Skeletal muscle satellite cell (primary cell): ENCODE data around the gene TTLL3.
"Not testable (repeated sequence)": the region's sequence is repeated elsewhere in the genome, so short reads cannot be mapped to it uniquely, and the experiment has no call there.

Source experiments
- H3K27me3 ChIP-seq: 2 replicates; pipeline ENCODE4 v1.7.0; 2013; ENCODE audit warnings: low read length; ENCODE audit not compliant: control insufficient read depth, insufficient read depth
- H3K36me3 ChIP-seq: 2 replicates; pipeline ENCODE4 v1.7.0; 2013; ENCODE audit warnings: mild to moderate bottlenecking, control low read depth, low read length; ENCODE audit not compliant: insufficient read depth
- H3K4me1 ChIP-seq: 2 replicates; pipeline ENCODE4 v1.7.0; 2013; ENCODE audit warnings: low read length; ENCODE audit not compliant: control insufficient read depth, insufficient read depth
- H3K4me2 ChIP-seq: 2 replicates; pipeline ENCODE4 v1.7.0; 2013; ENCODE audit warnings: mild to moderate bottlenecking, low read length
- H3K4me3 ChIP-seq: 2 replicates; pipeline ENCODE4 v1.7.0; 2013; ENCODE audit warnings: low read length
- H3K9ac ChIP-seq: 2 replicates; pipeline ENCODE4 v1.7.0; 2013; ENCODE audit warnings: mild to moderate bottlenecking, low read depth, low read length, moderate library complexity
- H3K9me3 ChIP-seq: replicated peaks from 2 replicates; pipeline ENCODE4 v1.7.0; 2013; ENCODE audit warnings: mild to moderate bottlenecking, control low read depth, low read length

Gene TTLL3

DNA sequence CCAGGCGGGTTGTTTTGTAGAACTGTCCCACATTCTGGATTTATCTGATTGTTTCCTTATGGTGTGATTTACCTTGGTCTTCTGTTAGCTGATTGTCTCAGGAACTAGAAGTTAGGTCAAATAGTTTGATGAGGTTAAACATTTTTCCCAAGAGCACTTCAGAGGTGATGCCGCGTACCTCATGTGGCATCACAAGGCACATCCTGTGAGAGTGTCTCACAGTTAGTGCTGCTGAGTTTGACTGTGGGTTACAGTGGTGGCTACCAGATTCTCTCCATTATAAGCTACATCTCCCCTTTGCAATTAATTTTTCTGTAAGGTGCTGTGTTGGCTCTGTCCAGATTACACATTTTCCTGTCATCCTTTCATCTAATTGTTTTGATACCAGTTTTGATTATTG lies 21.2 kb downstream of the TTLL3 start:
- Histone ChIP-seq H3K4me1 (no peaks in the 10 kb centered on the region), H3K27me3 (no peaks in the 10 kb centered on the region), H3K36me3 (peaks cover 39% of the 10 kb centered on the region), H3K9me3 (no peaks in the 10 kb centered on the region), H3K4me2 (no peak overlapping the region), H3K9ac (no peak overlapping the region), H3K4me3 (no peak overlapping the region)

- H3K4me3 ChIP-seq = no peak overlapping the region
Measured at GRCh38 chr3:9833078-9833477, 23.0 kb downstream of the TTLL3 start.

DNA sequence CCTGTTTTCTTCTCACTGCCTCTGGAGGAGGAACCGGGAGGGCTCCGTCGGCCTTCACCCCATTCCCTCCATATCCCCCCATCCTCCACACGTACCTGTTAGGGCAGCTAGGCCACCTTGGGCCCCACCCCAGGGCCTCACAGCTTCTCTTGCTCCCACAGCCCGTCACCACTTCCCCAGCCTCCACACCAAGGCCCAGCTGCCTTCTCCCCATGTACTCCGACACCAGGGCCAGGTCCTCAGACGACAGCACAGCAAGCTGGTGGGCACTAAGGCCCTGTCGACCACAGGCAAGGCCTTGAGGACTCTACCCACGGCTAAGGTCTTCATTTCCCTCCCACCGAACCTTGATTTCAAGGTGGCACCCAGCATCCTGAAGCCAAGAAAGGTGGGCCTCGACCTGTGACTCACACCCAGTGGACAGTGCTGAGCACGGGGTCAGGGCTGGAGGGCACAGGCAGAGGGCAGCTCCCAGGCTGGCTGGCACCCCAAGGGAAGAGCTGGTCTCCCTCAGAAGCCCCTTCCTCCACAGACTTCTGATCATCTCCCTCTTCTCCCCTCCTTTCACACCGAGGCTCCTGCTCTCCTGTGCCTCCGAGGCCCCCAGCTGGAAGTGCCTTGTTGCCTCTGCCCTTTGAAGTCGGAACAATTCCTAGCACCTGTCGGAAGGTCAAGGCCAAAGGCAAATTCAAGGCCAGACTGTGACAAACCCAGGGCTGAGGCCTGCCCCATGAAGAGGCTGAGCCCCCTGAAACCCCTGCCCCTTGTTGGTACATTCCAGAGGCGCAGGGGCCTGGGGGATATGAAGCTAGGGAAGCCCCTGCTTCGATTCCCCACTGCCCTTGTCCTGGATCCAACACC lies 24.7 kb downstream of the TTLL3 start:
- H3K9me3 ChIP-seq = no peaks in the 10 kb centered on the region
- no peaks in the 10 kb centered on the region for H3K4me1 ChIP-seq
- H3K4me3 ChIP-seq = no peak overlapping the region
- H3K9ac ChIP-seq = no peak overlapping the region
- H3K36me3 ChIP-seq = peaks cover 42% of the 10 kb centered on the region
- H3K4me2 ChIP-seq = no peak overlapping the region
- H3K27me3 ChIP-seq = no peaks in the 10 kb centered on the region

More at GRCh38 chr3:9833078-9833477, 23.0 kb downstream of the TTLL3 start:
- no peak overlapping the region for H3K9ac ChIP-seq
- H3K9me3 ChIP-seq = no peaks in the 10 kb centered on the region
- no peak overlapping the region for H3K4me2 ChIP-seq
- no peaks in the 10 kb centered on the region for H3K27me3 ChIP-seq
- H3K36me3 ChIP-seq = peaks cover 34% of the 10 kb centered on the region
- H3K4me1 ChIP-seq = no peaks in the 10 kb centered on the region

DNA sequence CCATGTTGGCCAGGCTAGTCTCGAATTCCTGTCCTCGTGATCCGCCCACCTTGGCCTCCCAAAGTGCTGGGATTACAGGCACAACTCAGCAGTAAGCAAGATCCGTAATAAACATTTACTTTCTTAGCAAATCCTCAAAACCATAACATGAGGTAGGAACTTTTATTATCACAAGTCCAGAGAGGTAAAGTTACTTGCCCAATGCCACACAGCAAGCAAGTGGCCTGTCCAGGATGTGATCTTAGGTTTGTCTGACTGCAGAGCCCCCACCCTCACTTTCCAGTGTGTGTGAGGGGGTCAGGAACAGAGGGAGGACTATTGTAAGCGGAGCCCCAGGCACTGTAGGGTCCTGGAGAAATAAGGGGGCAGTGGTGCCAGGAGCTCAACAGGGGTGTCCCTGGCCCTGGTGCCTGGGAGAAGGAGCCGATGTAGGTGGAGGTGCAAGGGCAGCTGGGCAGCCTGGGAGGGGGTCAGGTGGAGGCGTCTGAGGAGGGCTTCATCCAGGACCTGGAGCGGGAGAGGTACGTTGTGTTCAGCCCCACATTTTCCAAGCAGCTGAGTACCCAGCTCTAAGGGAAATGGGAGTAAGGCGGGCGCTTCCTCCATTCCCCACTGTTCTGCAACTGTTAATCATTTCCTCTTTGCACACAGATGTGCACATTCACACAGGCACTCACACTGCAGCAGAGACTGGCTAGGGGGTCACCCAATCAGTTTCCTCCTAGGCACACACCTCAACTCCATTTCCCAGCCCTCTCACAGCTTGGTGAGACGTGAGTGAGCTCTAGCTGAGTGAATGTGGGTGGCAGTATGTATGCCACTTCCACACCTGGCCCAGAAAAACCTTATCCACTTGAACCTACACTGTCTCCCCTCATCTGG lies 27.9 kb downstream of the TTLL3 start:
- H3K9ac ChIP-seq = no peak overlapping the region
- peaks cover 5% of the 10 kb centered on the region for H3K4me1 ChIP-seq
- no peak overlapping the region for H3K4me2 ChIP-seq
- H3K27me3 ChIP-seq = no peaks in the 10 kb centered on the region
- H3K9me3 ChIP-seq = no peaks in the 10 kb centered on the region
- H3K36me3 ChIP-seq = peaks cover 59% of the 10 kb centered on the region
- no peak overlapping the region for H3K4me3 ChIP-seq

DNA sequence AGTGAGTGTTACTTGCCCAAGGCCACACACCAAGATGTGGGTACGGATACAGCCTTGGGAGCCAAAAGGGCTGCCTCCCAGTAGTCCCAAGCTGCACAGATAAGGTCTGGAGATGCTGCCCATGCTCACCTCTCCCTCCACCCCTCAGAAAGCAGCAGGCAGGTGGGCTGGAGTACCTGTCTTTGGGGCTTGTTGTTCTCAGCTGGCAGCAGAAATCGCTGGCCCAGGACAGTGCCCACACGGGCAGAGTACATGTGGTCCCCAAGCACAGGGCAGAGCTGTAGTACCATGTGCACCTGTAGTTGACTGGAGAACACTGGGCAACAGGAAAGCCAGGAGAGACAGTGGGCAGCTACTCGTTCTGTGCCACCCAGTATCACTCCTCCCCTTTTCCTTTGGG lies 28.8 kb downstream of the TTLL3 start:
- Histone ChIP-seq H3K4me1 (peaks cover 7% of the 10 kb centered on the region), H3K9me3 (no peaks in the 10 kb centered on the region), H3K4me3 (no peak overlapping the region), H3K4me2 (no peak overlapping the region), H3K9ac (no peak overlapping the region), H3K27me3 (no peaks in the 10 kb centered on the region), H3K36me3 (peaks cover 56% of the 10 kb centered on the region)

DNA sequence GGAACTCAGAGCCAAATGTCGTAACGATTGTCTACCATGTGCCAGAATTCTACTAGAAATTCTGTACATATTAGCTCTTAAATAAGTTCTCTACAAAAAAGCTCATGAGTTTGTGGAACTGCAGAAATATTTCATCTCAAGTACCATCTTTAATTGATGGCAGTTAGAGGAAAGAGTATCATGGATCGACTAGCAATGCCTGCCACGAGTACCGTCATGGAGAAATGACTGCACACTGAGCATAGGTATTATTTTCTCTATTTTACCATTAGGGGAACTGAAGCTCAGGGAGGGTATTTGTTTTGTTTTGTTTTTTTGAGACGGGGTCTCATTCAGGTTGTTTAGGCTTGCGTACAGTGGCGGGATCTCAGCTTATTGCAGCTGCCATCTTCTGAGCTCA lies 31.0 kb downstream of the TTLL3 start:
- Histone ChIP-seq H3K36me3 (peaks cover 40% of the 10 kb centered on the region), H3K27me3 (no peaks in the 10 kb centered on the region), H3K9me3 (no peaks in the 10 kb centered on the region), H3K4me1 (peaks cover 12% of the 10 kb centered on the region), H3K4me3 (no peak overlapping the region), H3K4me2 (no peak overlapping the region), H3K9ac (no peak overlapping the region)

DNA sequence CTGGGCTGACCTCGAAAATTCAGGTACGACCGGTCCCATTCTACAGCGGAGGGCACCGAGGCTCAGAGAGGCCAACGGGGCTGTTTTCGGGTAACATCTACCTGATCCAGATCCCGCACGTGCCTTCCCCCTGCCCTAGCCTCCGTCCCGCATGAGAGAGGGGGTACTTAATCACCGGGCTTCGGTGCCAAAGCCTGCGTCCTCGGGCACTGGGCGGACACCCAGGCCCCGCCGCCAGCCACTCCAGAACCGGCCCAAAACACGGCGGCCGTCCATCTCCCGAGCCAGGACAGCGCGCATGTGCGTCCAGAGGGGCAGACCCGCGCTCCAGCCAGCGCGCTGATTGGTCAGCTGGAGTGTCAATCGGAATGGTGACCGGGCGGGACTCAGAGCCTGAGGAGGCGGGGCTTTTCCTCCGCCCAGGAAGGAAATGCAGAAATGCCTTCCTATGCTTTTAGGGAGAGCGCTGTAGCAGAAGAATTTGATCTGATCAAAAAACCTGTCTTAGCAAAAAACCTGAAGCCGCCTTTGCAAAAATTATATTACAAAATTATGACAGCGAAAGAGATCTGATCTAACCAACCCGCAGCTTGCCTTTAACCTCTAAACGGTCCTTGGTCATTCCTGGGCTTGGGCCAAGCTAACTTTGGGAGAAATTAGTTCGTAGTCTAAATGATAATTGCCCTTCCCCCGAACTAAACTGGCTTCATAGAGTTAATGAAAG lies 33.8 kb downstream of the TTLL3 start, which contains the start of gene RPUSD3:
Gene RPUSD3, minus strand, starts transcription at position 294 of the 724 bp plus-strand sequence. Its CDS starts 18 bp downstream, at position 276.
- Histone ChIP-seq H3K9ac (peak within 1 kb of the TSS; percentile 87), H3K4me2 (peak within 1 kb of the TSS; percentile 88), H3K4me1 (peaks cover 12% of the 10 kb centered on the region), H3K9me3 (no peaks in the 10 kb centered on the region), H3K27me3 (no peaks in the 10 kb centered on the region), H3K4me3 (peak within 1 kb of the TSS; percentile 92), H3K36me3 (peaks cover 31% of the 10 kb centered on the region)

GRCh38 chr3:9846231-9846630 lies 36.2 kb downstream of the TTLL3 start:
- Histone ChIP-seq H3K4me3 (no peak overlapping the region), H3K4me2 (no peak overlapping the region), H3K27me3 (no peaks in the 10 kb centered on the region), H3K9ac (no peak overlapping the region), H3K4me1 (peaks cover 12% of the 10 kb centered on the region), H3K9me3 (no peaks in the 10 kb centered on the region), H3K36me3 (peaks cover 10% of the 10 kb centered on the region)

GRCh38 chr3:9846931-9847488 lies 36.9 kb downstream of the TTLL3 start:
- no peak overlapping the region for H3K4me3 ChIP-seq
- H3K36me3 ChIP-seq = peaks cover 3% of the 10 kb centered on the region
- peaks cover 12% of the 10 kb centered on the region for H3K4me1 ChIP-seq
- H3K9ac ChIP-seq = no peak overlapping the region
- H3K9me3 ChIP-seq = no peaks in the 10 kb centered on the region
- no peaks in the 10 kb centered on the region for H3K27me3 ChIP-seq
- H3K4me2 ChIP-seq = no peak overlapping the region

GRCh38 chr3:9847870-9848269 lies 37.8 kb downstream of the TTLL3 start:
- not testable (repeated sequence) for H3K9ac ChIP-seq, H3K4me3 ChIP-seq, H3K27me3 ChIP-seq, H3K36me3 ChIP-seq, H3K9me3 ChIP-seq, H3K4me2 ChIP-seq, H3K4me1 ChIP-seq

DNA sequence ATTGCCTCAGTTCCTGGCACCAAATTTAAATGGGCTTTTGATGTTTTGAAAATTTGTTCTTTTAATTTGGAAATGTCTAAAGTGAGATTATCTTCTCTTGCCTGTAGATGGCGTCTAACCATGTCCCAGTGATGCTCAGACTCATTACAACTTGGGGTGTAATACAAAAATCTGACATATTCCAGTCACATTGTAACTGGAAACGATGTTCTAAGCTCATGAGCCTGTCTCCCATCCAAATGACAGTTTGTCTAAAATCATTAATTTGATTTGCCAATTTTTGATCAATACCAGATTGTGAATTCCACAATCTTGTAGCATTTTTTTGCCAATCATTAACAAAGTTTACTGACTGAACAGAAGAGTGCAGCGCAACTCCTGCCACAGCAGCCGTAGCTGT lies 38.8 kb downstream of the TTLL3 start:
- H3K4me2 ChIP-seq, H3K36me3 ChIP-seq, H3K4me1 ChIP-seq, H3K9ac ChIP-seq, H3K9me3 ChIP-seq, H3K27me3 ChIP-seq, H3K4me3 ChIP-seq: not testable (repeated sequence)
